ENCODE measurements around the gene SMURF2.

Gene SMURF2

GRCh38 chr17:64506576-64507412, 155.3 kb downstream of the SMURF2 start, which contains the start of gene CEP95:
Gene CEP95 (plus strand): TSS chr17:64506977. CDS start chr17:64507098, 121 bp downstream.
- H3K9ac ChIP-seq (ENCODE audit: low read length) = peak within 1 kb of the TSS; percentile 100
- peaks cover 55% of the 10 kb centered on the region for H3K36me3 ChIP-seq (ENCODE audit: control insufficient read depth, insufficient read depth, low read length, severe bottlenecking)
- no peaks in the 10 kb centered on the region for H3K27me3 ChIP-seq (replicated peaks; ENCODE audit: control insufficient read depth, insufficient read depth, low read length)
- H3K9me3 ChIP-seq (ENCODE audit: control insufficient read depth, low read length) = no peaks in the 10 kb centered on the region
- peak within 1 kb of the TSS; percentile 93 for H3K4me3 ChIP-seq (ENCODE audit: low read length)
- peak; percentile 98 for DNase-seq (ENCODE audit: low read depth)
- peaks cover 34% of the 10 kb centered on the region for H3K4me1 ChIP-seq (ENCODE audit: control insufficient read depth, insufficient read depth, low read length)

GRCh38 chr17:64506201-64506575, 155.9 kb downstream of the SMURF2 start, which contains the start of gene DDX5:
Gene DDX5 (minus strand): TSS chr17:64506289. CDS start chr17:64506119, 170 bp downstream.
- Histone ChIP-seq H3K4me1 (ENCODE audit: control insufficient read depth, insufficient read depth, low read length) (peaks cover 41% of the 10 kb centered on the region), H3K9me3 (ENCODE audit: control insufficient read depth, low read length) (no peaks in the 10 kb centered on the region), H3K4me3 (ENCODE audit: low read length) (peak within 1 kb of the TSS; percentile 93), H3K9ac (ENCODE audit: low read length) (peak within 1 kb of the TSS; percentile 100), H3K27me3 (replicated peaks; ENCODE audit: control insufficient read depth, insufficient read depth, low read length) (no peaks in the 10 kb centered on the region), H3K36me3 (ENCODE audit: control insufficient read depth, insufficient read depth, low read length, severe bottlenecking) (peaks cover 55% of the 10 kb centered on the region)
- peak; percentile 97 for DNase-seq (ENCODE audit: low read depth)

- Histone ChIP-seq H3K27me3 (replicated peaks; ENCODE audit: control insufficient read depth, insufficient read depth, low read length) (no peaks in the 10 kb centered on the region), H3K4me3 (ENCODE audit: low read length) (peak overlapping the region; percentile 93), H3K4me1 (ENCODE audit: control insufficient read depth, insufficient read depth, low read length) (peaks cover 47% of the 10 kb centered on the region), H3K9me3 (ENCODE audit: control insufficient read depth, low read length) (no peaks in the 10 kb centered on the region), H3K36me3 (ENCODE audit: control insufficient read depth, insufficient read depth, low read length, severe bottlenecking) (peaks cover 57% of the 10 kb centered on the region), H3K9ac (ENCODE audit: low read length) (peak overlapping the region; percentile 100)
- peak; percentile 86 for DNase-seq (ENCODE audit: low read depth)
Observed at GRCh38 chr17:64505340-64506200, 156.5 kb downstream of the SMURF2 start.

- DNase-seq (ENCODE audit: low read depth) = peak; percentile 65
- peaks cover 58% of the 10 kb centered on the region for H3K36me3 ChIP-seq (ENCODE audit: control insufficient read depth, insufficient read depth, low read length, severe bottlenecking)
Observed at GRCh38 chr17:64504769-64505339, 157.3 kb downstream of the SMURF2 start.

GRCh38 chr17:64503821-64504768, 158.0 kb downstream of the SMURF2 start:
- Histone ChIP-seq H3K4me3 (ENCODE audit: low read length) (peak overlapping the region; percentile 93), H3K9me3 (ENCODE audit: control insufficient read depth, low read length) (no peaks in the 10 kb centered on the region), H3K9ac (ENCODE audit: low read length) (peak overlapping the region; percentile 100), H3K36me3 (ENCODE audit: control insufficient read depth, insufficient read depth, low read length, severe bottlenecking) (peaks cover 61% of the 10 kb centered on the region), H3K4me1 (ENCODE audit: control insufficient read depth, insufficient read depth, low read length) (peaks cover 59% of the 10 kb centered on the region), H3K27me3 (replicated peaks; ENCODE audit: control insufficient read depth, insufficient read depth, low read length) (no peaks in the 10 kb centered on the region)
- DNase-seq (ENCODE audit: low read depth) = peak; percentile 42

More at GRCh38 chr17:64504769-64505339, 157.3 kb downstream of the SMURF2 start:
- H3K9ac ChIP-seq (ENCODE audit: low read length) = peak overlapping the region; percentile 100
- H3K9me3 ChIP-seq (ENCODE audit: control insufficient read depth, low read length) = no peaks in the 10 kb centered on the region
- H3K4me3 ChIP-seq (ENCODE audit: low read length) = peak overlapping the region; percentile 93
- H3K4me1 ChIP-seq (ENCODE audit: control insufficient read depth, insufficient read depth, low read length) = peaks cover 54% of the 10 kb centered on the region
- no peaks in the 10 kb centered on the region for H3K27me3 ChIP-seq (replicated peaks; ENCODE audit: control insufficient read depth, insufficient read depth, low read length)

- DNase-seq (ENCODE audit: low read depth) = no peak
- Histone ChIP-seq H3K36me3 (ENCODE audit: control insufficient read depth, insufficient read depth, low read length, severe bottlenecking) (peaks cover 66% of the 10 kb centered on the region), H3K27me3 (replicated peaks; ENCODE audit: control insufficient read depth, insufficient read depth, low read length) (no peaks in the 10 kb centered on the region), H3K4me1 (ENCODE audit: control insufficient read depth, insufficient read depth, low read length) (peaks cover 61% of the 10 kb centered on the region), H3K4me3 (ENCODE audit: low read length) (peak overlapping the region; percentile 93), H3K9me3 (ENCODE audit: control insufficient read depth, low read length) (no peaks in the 10 kb centered on the region), H3K9ac (ENCODE audit: low read length) (peak overlapping the region; percentile 100)
Observed at GRCh38 chr17:64503341-64503740, 158.8 kb downstream of the SMURF2 start.

- peak overlapping the region; percentile 93 for H3K4me3 ChIP-seq (ENCODE audit: low read length)
- DNase-seq (ENCODE audit: low read depth) = no peak
- no peaks in the 10 kb centered on the region for H3K9me3 ChIP-seq (ENCODE audit: control insufficient read depth, low read length)
- H3K9ac ChIP-seq (ENCODE audit: low read length) = peak overlapping the region; percentile 100
- no peaks in the 10 kb centered on the region for H3K27me3 ChIP-seq (replicated peaks; ENCODE audit: control insufficient read depth, insufficient read depth, low read length)
- peaks cover 63% of the 10 kb centered on the region for H3K4me1 ChIP-seq (ENCODE audit: control insufficient read depth, insufficient read depth, low read length)
- peaks cover 71% of the 10 kb centered on the region for H3K36me3 ChIP-seq (ENCODE audit: control insufficient read depth, insufficient read depth, low read length, severe bottlenecking)
Observed at GRCh38 chr17:64502809-64503208, 159.3 kb downstream of the SMURF2 start.

GRCh38 chr17:64502021-64502420, 160.1 kb downstream of the SMURF2 start:
- Histone ChIP-seq H3K9ac (ENCODE audit: low read length) (peak overlapping the region; percentile 100), H3K9me3 (ENCODE audit: control insufficient read depth, low read length) (no peaks in the 10 kb centered on the region), H3K27me3 (replicated peaks; ENCODE audit: control insufficient read depth, insufficient read depth, low read length) (no peaks in the 10 kb centered on the region), H3K4me1 (ENCODE audit: control insufficient read depth, insufficient read depth, low read length) (peaks cover 71% of the 10 kb centered on the region), H3K4me3 (ENCODE audit: low read length) (peak overlapping the region; percentile 93), H3K36me3 (ENCODE audit: control insufficient read depth, insufficient read depth, low read length, severe bottlenecking) (peaks cover 75% of the 10 kb centered on the region)
- no peak for DNase-seq (ENCODE audit: low read depth)

GRCh38 chr17:64500862-64501765, 161.0 kb downstream of the SMURF2 start:
- no peaks in the 10 kb centered on the region for H3K27me3 ChIP-seq (replicated peaks; ENCODE audit: control insufficient read depth, insufficient read depth, low read length)
- peak overlapping the region; percentile 100 for H3K9ac ChIP-seq (ENCODE audit: low read length)
- peak; percentile 16 for DNase-seq (ENCODE audit: low read depth)
- peaks cover 75% of the 10 kb centered on the region for H3K36me3 ChIP-seq (ENCODE audit: control insufficient read depth, insufficient read depth, low read length, severe bottlenecking)
- peaks cover 71% of the 10 kb centered on the region for H3K4me1 ChIP-seq (ENCODE audit: control insufficient read depth, insufficient read depth, low read length)
- H3K9me3 ChIP-seq (ENCODE audit: control insufficient read depth, low read length) = no peaks in the 10 kb centered on the region
- H3K4me3 ChIP-seq (ENCODE audit: low read length) = no peak overlapping the region
